Esophagus (tissue), 2 donors: ENCODE results near the gene PEX26. TPM values are rescaled to one million over a fixed set of nuclear protein-coding genes. Genes with fewer than 3 reads are reported as not detected.
A peak's percentile ranks its signal among the peaks of the same experiment; 100 is the strongest.
"Not testable (repeated sequence)": the region's sequence is repeated elsewhere in the genome, so short reads cannot be mapped to it uniquely, and the experiment has no call there.

Source experiments
- H3K27ac ChIP-seq, 2 donors: one replicate each; pipeline ENCODE4 v1.5.1; 2013; ENCODE audit warnings: low read depth in 2 of 2, mild to moderate bottlenecking in 2 of 2, inconsistent platforms in 1 of 2, low read length in 1 of 2, moderate library complexity in 1 of 2
- H3K27me3 ChIP-seq, 2 donors: one replicate each; pipeline ENCODE4 v1.6.1; 2013; ENCODE audit warnings: low read length in 2 of 2, control low read depth in 1 of 2, mild to moderate bottlenecking in 1 of 2; ENCODE audit not compliant: insufficient read depth in 2 of 2, control insufficient read depth in 1 of 2
- H3K36me3 ChIP-seq, 2 donors: one replicate each; pipeline ENCODE4 v1.6.1; 2013; ENCODE audit warnings: low read length in 1 of 2; ENCODE audit not compliant: control insufficient read depth in 2 of 2, insufficient read depth in 2 of 2
- H3K4me1 ChIP-seq, 2 donors: one replicate each; pipeline ENCODE4 v1.6.1; 2013; ENCODE audit warnings: low read length in 1 of 2; ENCODE audit not compliant: control insufficient read depth in 2 of 2, insufficient read depth in 2 of 2
- H3K4me3 ChIP-seq, 2 donors: one replicate each; pipeline ENCODE4 v1.5.1; 2013; ENCODE audit warnings: low read length in 2 of 2, mild to moderate bottlenecking in 2 of 2, low read depth in 1 of 2, moderate library complexity in 1 of 2
- H3K9me3 ChIP-seq, 2 donors: one replicate each; pipeline ENCODE4 v1.6.1; 2013; ENCODE audit warnings: mild to moderate bottlenecking in 2 of 2, low read depth in 1 of 2, low read length in 1 of 2, moderate library complexity in 1 of 2; ENCODE audit not compliant: control insufficient read depth in 2 of 2, insufficient read depth in 1 of 2
- WGBS, 2 donors: extraction: QIAGEN DNeasy Blood & Tissue Kit; methylation state at CpG; one replicate each; pipeline ENCODE4 v1.1.7; 2013; 5-methylcytosine and 5-hydroxymethylcytosine counted together
- polyA plus RNA-seq, 2 donors: library from polyadenylated mRNA; stranded (reverse); fragments of 200-250 nt; gene quantifications; one replicate each; pipeline ENCODE4 v1.2.3, GENCODE V29; 2013
- donor health status: healthy with polysubstance abuse.
- donor health status: Bipolar disorder and iron deficiency.

Gene PEX26
- polyA plus RNA-seq, 2 donors: 13.5 to 15.0 TPM

GRCh38 chr22:18068381-18068988, 9.3 kb upstream of the PEX26 start:
- no peak overlapping the region for H3K4me3 ChIP-seq
- WGBS, 2 donors: 57 to 61% methylated on average over 3 of the region's 3 CpGs
- H3K4me1 ChIP-seq: peaks cover 2 to 7% of the 10 kb centered on the region in 2 donors
- no peaks in the 10 kb centered on the region for H3K9me3 ChIP-seq
- no peaks in the 10 kb centered on the region for H3K36me3 ChIP-seq
- H3K27me3 ChIP-seq: no peaks in the 10 kb centered on the region
- peak overlapping the region in 1 of 2 donors; percentile 74 for H3K27ac ChIP-seq

GRCh38 chr22:18069041-18069440, 8.7 kb upstream of the PEX26 start:
- no peaks in the 10 kb centered on the region for H3K27me3 ChIP-seq
- no peak overlapping the region for H3K27ac ChIP-seq
- H3K4me1 ChIP-seq: peaks cover 2 to 7% of the 10 kb centered on the region in 2 donors
- H3K4me3 ChIP-seq: no peak overlapping the region
- no peaks in the 10 kb centered on the region for H3K9me3 ChIP-seq
- H3K36me3 ChIP-seq: no peaks in the 10 kb centered on the region
- WGBS, 2 donors: 67 to 77% methylated on average over 2 of the region's 2 CpGs

- H3K4me3 ChIP-seq: no peak overlapping the region
- H3K36me3 ChIP-seq: no peaks in the 10 kb centered on the region
- H3K27ac ChIP-seq: no peak overlapping the region
- WGBS, 2 donors: 94 to 95% methylated on average over 4 of the region's 4 CpGs
- H3K9me3 ChIP-seq: no peaks in the 10 kb centered on the region
- H3K4me1 ChIP-seq: peaks cover 2 to 5% of the 10 kb centered on the region in 2 donors
- no peaks in the 10 kb centered on the region for H3K27me3 ChIP-seq
These were observed 7.7 kb upstream of the PEX26 start for GRCh38 chr22:18070041-18070440.

- Histone ChIP-seq H3K4me1 (peaks cover 2 to 5% of the 10 kb centered on the region in 2 donors), H3K36me3 (no peaks in the 10 kb centered on the region), H3K9me3 (no peaks in the 10 kb centered on the region), H3K27me3 (no peaks in the 10 kb centered on the region), H3K27ac (peak overlapping the region in 1 of 2 donors; percentile 4), H3K4me3 (no peak overlapping the region)
- 55 to 58% methylated on average over 14 of the region's 14 CpGs for WGBS, 2 donors
These were observed 7.1 kb upstream of the PEX26 start for GRCh38 chr22:18070556-18071306.

GRCh38 chr22:18071307-18071967, 6.4 kb upstream of the PEX26 start:
- H3K36me3 ChIP-seq, H3K9me3 ChIP-seq, H3K4me3 ChIP-seq, H3K4me1 ChIP-seq, H3K27me3 ChIP-seq: not testable (repeated sequence)
- WGBS, 2 donors: 84 to 89% methylated on average over 7 of the region's 7 CpGs
- peak overlapping the region in 1 of 2 donors; percentile 4 for H3K27ac ChIP-seq

- Histone ChIP-seq H3K4me1 (peaks cover 2 to 5% of the 10 kb centered on the region in 2 donors), H3K4me3 (no peak overlapping the region), H3K36me3 (no peaks in the 10 kb centered on the region), H3K27ac (no peak overlapping the region), H3K9me3 (no peaks in the 10 kb centered on the region), H3K27me3 (no peaks in the 10 kb centered on the region)
- 70 to 84% methylated on average over 1 of the region's 1 CpG for WGBS, 2 donors
These were observed 5.9 kb upstream of the PEX26 start for GRCh38 chr22:18071968-18072310.

GRCh38 chr22:18073467-18073866, 4.3 kb upstream of the PEX26 start:
- 88 to 92% methylated on average over 2 of the region's 2 CpGs for WGBS, 2 donors

GRCh38 chr22:18073927-18074326, 3.9 kb upstream of the PEX26 start:
- H3K4me1 ChIP-seq, H3K36me3 ChIP-seq, H3K27ac ChIP-seq, H3K4me3 ChIP-seq, H3K27me3 ChIP-seq, H3K9me3 ChIP-seq: not testable (repeated sequence)
- 88 to 90% methylated on average over 4 of the region's 4 CpGs for WGBS, 2 donors

More at GRCh38 chr22:18073467-18073866, 4.3 kb upstream of the PEX26 start:
- no peak overlapping the region for H3K4me3 ChIP-seq
- H3K36me3 ChIP-seq: no peaks in the 10 kb centered on the region
- H3K4me1 ChIP-seq: peaks cover 2 to 5% of the 10 kb centered on the region in 2 donors
- H3K27ac ChIP-seq: no peak overlapping the region
- H3K9me3 ChIP-seq: no peaks in the 10 kb centered on the region
- no peaks in the 10 kb centered on the region for H3K27me3 ChIP-seq

GRCh38 chr22:18075101-18075719, 2.6 kb upstream of the PEX26 start:
- peak overlapping the region in 1 of 2 donors; percentile 34 for H3K27ac ChIP-seq
- no peaks in the 10 kb centered on the region for H3K27me3 ChIP-seq
- no peaks in the 10 kb centered on the region for H3K9me3 ChIP-seq
- WGBS, 2 donors: 88% methylated on average over 6 of the region's 6 CpGs
- H3K4me3 ChIP-seq: no peak overlapping the region
- H3K4me1 ChIP-seq: peaks cover 2 to 11% of the 10 kb centered on the region in 2 donors
- peaks cover 0 to 3% of the 10 kb centered on the region in 2 donors for H3K36me3 ChIP-seq
